CD4-positive, alpha-beta T cell treated with Interleukin-6 at 100 ng/mL for 8 hours (primary cell): ENCODE results near the gene GPANK1.
"Not testable (repeated sequence)": the region's sequence is repeated elsewhere in the genome, so short reads cannot be mapped to it uniquely, and the experiment has no call there.

Experiments used
- DNase-seq: peaks from one replicate; pipeline ENCODE4 v3.0.0-alpha.2; 2020; ENCODE audit warnings: mixed read lengths, low spot score

GPANK1 gene

DNA sequence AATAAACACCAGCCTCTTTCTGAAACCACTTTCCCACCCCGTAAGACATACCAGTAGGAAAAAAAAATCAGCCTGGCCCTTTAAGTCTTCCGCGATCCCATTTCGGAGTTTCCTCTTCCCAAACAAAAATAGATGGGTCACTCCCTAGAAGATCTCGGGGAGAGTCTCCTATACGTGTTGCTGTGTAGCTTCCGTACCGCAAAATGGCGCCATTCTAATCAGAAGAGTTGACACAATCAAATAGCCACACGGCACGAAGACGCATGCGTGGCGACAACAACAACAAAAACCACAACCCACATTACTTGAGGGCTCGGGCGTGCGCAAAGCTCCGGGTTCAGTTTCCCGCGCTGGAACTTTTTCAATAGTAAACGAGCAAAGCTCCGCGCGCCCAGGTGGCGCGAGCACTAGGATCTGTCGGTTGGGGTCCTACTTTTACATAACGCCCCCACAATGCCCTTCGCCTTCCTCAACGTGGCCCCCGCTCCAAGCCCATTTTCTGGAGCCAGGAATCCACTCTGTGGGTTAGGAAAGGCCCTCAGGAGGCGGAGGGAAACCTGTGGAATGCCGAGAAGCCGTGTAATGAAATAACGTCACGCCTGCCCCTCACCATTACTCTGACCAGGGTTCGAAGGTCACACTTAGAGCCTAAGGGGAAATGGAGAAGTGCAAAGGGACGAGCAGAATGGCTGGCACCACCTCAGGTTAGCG lies at the start of gene GPANK1:
GPANK1 (minus strand) TSS at position 208 of the 711 bp plus-strand sequence. CDS start 519 bp downstream, outside the sequence.
- DNase-seq, result peak; percentile 90

DNA sequence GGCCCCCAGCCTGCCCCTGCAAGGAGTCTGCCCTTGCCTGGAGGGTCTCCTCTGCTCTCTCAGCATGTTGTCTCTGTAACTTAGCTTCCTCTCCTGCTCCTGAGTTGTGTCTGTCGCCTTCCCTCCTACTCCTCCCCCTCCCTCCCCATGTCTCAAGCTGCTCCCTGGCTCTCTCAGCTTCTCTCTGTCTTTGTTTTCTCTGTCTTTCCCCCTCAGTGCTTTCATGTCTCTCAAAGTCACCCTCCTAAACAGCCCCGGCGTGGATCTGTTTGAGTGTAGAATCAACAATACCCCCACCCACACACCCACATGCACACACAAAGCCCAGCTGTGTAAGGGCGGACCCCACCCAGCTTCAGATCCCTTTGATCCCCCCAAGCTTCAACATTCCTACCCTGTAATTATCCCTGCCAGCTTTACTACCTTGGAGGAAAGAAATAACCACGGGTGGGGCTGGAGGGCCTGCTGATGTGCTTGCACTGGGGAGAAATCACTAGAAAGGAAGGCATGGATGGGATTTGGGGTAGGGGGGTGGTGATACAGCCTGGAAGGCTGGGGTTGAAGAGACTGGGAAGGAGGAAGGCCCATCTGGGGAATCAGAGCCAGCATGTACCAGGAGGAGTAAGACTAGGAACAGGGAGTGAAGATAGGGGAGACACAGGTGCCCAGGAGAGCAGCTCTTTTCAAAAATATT lies 49.3 kb upstream of the GPANK1 start:
- no peak for DNase-seq

DNA sequence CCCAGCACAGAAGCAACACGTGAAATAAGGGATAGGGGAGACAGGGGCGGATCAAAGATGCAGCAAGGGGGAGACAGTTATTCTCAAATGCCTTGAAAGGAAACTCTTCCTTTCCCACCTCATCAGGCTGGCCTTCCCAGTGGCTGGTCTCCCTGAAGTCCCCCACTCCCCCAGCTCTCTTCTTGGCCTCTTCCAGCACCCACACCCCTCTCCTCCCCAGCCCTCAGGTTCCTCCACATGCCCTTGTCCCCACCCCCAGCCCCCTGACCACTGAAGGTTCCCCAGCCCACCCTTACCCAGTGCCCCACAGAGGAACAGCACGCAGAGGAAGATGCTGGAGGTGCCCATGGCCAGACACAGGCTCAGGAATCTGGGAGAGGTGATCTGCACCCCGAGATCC lies 48.7 kb upstream of the GPANK1 start:
- no peak for DNase-seq

DNA sequence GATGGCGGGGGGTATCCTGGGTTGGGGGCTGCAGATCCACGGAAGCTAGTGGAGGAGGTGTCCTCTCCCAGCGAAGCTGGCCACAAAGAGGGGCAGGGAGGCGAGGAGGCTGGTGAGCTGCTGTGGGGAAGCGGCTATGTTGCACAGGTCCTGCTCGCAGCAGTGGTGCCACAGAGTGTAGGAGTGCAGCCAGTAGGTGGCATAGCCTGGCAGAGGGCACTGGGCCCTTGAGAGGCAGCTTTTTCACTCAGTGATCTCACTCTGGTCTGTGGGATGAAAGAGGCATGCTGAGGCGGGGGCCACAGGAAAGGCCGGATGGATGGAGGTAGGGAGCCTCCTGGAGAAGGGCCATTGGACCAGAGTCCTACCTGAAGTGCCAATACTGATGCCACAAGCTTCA lies 47.5 kb upstream of the GPANK1 start:
- DNase-seq, result no peak

DNA sequence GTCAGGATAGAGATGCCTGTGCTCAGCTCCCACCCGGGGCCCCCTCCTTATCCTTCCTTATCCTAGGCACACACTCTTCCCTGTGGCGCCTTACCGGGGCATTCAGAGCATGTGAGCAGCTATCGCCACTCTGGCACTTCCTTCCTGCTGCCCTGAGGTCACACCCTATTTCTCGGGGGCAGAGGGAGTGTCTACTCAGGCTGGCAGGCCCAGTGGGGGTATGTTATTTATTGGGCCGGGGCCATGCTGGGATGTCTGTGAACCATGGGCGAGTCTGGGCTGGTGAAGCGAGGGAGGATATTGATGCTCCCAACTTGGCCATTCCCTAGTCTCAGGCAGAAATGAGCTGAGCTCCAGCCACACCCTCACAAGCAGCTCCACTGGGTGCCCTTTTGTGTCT lies 46.4 kb upstream of the GPANK1 start:
- no peak for DNase-seq

DNA sequence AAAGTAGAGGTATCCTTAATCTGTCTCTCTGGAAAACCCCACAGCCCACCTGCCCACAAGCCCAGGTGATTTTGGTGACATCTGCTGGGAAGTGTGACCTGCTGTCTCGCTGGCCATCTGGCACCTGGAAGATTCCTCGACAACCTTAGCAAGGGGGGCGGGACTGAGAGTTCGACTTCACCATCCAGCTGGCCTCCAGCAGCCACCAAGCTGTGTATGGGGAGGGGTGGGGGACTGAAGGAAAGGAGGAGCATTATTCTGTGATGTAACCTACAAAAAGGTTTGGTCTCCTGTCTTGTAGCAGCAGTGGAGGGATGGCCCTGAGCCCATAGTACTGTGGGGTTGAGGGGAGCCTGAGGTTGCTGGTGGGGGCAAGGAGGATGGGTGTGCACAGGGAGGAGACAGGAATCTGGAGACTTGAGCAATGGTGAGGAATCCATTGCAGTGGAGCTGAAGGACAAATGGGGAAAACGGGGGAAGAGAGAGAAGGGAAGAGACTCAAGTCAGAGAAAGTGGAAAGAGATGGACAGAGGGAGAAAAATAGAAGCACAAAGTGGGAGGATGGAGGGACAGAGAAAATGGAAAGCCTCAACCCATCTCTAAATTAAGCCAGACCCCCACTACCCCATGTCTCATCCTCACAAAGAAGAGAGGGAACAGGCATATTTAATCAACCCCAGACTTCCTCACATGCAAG lies 45.9 kb upstream of the GPANK1 start:
- DNase-seq, result no peak

DNA sequence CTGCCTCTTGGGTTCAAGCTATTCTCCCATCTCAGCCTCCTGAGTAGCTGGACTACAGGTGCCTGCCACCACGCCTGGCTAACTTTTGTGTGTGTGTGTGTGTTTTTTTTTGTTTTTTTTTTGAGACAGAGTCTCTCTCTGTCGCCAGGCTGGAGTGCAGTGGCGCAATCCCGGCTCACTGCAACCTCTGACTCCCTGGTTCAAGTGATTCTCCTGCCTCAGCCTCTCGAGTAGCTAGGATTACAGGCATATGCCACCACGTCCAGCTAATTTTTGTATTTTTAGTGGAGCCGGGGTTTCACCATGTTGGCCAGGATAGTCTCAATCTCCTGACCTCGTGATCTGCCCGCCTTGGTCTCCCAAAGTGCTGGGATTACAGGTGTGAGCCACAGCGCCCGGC lies 44.4 kb upstream of the GPANK1 start:
- DNase-seq, result not testable (repeated sequence)

DNA sequence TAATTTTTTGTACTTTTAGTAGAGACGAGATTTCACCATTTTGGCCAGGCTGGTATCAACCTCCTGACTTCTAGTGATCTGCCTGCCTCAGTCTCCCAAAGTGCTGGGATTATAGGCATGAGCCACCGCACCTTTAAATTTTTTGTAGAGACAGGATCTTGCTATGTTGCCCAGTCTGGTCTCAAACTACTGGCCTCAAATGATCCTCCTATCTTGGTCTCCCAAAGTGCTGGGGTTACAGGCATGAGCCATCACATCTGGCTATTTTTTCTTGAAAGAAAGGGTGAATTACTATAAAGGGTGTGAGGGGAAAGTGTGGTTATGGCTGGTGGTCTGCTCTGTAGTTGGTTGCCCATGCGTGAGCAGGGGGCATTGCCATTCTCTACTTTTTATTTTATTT lies 43.4 kb upstream of the GPANK1 start:
- no peak for DNase-seq

DNA sequence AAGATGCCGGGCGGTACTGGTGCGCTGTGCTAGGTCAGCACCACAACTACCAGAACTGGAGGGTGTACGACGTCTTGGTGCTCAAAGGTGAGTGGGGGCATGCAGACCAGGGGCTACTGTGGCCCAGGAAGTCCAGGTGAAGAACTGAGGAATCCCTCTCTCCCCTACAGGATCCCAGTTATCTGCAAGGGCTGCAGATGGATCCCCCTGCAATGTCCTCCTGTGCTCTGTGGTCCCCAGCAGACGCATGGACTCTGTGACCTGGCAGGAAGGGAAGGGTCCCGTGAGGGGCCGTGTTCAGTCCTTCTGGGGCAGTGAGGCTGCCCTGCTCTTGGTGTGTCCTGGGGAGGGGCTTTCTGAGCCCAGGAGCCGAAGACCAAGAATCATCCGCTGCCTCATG lies 42.9 kb upstream of the GPANK1 start:
- no peak for DNase-seq

DNA sequence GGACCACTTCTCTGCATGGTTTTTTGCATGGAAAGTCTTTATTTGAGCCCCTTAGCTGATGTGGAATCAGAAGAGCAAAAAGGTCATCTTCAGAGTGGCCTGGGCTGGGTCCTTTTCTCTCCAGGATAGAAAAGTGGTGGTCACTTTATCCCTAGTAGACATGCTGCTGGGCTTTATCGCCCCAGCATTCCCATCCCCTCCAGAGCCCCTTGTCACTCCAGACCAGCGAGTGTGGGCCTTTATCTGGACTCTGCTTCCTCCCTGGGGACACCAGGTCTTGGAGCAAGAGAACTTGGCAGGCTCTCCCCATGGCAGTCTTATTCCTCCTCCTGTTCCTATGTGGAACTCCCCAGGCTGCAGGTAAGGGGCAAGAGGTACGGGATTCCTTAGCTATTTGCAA lies 41.8 kb upstream of the GPANK1 start, which contains the start of gene LY6G6F:
LY6G6F (plus strand) TSS at position 268 of the 400 bp plus-strand sequence; CDS start at position 309, 41 bp downstream.
- DNase-seq, result no peak

DNA sequence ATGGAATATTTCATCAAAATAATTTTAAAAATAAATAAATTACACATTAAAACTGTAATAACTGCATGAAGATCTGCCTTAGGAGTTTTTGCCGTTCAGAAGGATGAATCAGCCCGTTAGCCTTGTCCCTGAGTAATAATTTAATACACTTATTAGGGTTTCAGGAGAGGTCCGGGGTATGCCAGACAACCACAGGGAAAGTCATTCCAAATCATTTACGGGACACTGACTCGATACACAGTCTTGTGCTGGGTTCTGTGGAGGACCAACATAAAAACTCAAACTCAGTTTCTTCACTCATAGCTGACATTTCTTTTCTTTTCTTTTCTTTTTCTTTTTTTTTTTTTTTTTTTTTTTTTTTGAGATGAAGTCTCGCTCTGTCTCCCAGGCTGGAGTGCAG lies 41.1 kb upstream of the GPANK1 start:
- DNase-seq, result no peak

DNA sequence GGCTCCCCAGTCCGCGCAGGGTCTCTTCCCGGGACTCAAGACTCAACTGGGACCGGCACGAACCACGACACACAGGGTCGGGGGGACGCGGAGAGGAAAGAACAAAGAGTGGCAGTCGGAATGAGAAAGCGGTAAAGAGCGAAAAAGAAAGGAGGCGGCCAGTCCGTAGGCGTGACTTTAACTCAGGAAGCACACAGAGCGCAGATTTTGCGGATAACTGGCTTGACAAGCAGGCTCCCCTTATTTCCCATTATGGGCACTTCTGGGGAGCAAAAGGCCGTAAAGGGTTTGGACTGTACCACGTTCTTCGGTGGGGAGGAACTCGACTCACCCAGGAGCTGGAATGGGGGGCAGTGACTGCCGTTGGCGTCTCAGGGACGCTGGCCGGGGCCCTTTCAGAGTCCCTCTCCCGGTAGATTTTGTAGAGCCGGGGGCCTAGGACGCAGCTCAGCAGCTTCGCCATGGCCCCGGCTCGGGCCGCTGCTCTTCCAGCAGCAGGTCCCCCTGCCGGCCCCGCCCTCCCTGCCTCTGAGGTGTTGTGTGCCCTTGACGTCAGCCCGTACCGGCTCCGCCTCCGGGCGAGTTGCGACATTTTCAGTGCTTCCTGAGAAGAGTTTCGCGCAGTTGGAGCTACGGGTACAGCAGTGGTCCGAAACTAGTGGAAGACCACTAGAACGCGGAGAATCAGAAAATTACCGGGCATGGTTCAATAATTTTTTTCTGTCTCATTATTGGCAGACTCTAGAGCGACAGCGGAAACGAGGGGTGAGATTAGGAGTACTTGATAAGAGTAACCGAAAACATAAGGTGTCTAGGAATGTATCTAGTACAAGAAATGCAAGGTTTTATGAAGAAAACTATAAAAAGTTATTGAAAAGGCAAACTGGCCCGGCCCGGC lies 38.3 kb upstream of the GPANK1 start, which contains the start of gene ABHD16A:
ABHD16A (minus strand) TSS at position 506 of the 898 bp plus-strand sequence; CDS start at position 463, 43 bp downstream.
- peak; percentile 98 for DNase-seq

DNA sequence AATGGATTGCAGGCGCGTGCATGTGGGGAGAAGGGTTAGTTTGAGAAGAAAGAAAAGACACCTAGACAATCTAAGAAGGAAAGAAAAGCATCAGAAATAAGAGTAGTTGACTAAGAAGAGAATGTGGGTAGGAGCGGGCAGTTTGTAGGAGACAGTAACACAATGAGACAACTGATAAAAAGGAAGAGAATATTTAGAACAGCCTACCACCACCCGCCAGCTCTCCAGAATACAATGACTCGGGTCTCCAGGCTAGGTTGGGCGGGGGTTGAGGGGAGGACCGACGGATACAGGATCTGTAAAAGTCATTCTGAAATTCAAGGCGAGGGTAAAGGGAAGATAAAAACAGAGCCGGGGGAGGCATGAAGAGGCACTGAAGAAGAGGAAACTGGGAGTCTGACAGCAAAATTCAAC lies 37.6 kb upstream of the GPANK1 start:
- no peak for DNase-seq

DNA sequence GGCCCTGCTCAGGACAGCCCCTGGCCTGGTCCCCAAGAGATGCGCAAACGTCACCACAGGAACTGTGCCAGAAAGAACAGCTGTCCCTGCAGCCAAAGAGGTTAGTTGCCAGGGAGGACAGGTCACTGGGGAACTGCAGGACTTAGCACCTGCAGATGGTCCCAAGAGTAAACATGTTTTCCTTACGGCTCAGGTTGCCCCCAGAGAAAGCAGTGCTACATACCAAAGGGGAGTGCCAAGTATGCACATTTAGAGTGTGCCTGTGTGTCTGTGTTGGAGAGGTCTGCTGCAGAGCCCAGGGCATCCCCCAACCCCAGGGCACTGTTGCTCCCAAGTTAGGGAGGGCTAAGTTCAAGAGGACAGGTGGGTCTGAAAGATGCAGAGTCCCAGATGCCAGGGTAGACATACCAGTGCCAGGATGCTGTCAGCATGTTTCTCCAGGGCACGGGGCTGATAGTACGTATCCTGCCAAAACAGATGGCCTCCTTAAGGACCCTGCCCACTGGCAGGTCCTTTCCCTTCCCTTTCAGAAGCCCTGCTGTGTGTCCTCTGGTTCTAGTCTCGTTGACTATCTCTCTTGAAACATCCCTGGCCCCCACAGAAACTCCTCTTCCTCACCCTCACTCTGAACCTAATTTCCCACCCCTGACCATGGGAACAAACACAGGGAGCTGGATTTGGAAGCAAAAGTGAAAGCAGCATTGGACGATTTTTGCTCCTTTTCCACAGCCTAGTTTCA lies 37.0 kb upstream of the GPANK1 start:
- no peak for DNase-seq

DNA sequence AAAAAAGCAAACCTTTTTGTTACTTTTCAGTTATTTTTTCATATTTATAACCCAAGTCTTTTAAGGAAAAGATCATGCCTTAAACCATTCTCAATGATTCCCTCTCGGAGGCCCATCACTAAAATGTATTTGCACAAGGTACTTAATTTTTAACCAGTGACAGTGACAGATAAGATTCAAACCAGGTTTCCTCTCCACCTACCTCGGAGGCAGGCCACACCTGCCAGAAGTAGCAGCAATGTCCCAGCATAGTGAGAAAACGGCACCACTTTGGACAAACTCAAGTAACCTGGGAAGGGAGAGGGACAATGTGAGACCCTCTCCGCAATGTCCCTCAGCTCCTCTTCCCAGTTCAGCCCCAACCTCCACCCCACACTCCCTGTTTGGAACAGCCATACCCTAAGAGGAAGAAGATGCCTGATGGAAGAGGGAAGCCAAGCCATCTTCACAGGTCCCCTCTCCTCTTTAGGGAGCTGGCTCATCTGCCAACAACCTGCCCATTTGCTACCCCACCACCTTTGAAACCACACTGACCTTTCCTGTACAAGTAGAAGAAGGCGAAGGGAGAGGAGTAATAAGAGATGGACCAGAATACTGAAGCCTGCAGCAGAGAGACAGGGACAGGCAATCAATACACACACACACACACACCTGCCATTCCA lies 36.1 kb upstream of the GPANK1 start:
- no peak for DNase-seq

DNA sequence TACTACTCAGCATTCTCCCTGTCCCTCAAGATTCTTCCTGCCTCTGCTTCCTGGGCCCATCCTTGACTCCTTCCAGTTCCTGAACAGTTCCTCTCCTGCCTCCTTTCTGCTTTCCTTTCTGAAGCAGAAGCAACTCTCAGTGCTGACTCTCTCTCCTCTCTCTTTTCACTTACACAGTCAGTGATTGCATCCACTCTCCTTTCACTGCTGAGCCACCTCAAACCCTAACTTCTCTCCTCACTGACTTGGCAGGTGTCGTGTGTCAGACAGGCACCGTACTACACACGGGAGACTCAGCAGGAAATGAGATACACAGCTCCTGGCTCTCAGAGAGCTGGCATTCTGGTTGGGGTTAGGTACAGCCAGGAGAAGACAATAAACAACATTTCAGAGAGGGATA lies 32.8 kb upstream of the GPANK1 start:
- no peak for DNase-seq

DNA sequence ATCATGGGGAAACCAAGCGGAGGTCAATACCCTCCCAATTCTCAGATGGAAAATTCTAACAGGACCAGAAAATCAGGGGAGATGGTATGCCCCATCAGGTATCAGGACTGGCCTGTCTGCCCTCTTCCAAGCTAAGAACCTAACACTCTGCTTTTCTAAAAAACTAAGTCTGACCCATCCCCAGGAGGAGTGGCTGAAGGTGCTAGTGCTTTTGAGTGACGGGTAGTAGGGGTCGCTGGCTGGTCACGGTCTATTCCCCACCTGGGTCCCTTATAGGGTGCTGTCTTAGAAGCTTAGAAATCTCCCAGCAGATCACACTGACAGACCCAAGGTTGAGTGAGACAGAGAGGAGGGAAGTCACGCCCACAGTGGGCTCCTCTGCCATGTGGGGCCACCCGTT lies 28.7 kb upstream of the GPANK1 start:
- no peak for DNase-seq

DNA sequence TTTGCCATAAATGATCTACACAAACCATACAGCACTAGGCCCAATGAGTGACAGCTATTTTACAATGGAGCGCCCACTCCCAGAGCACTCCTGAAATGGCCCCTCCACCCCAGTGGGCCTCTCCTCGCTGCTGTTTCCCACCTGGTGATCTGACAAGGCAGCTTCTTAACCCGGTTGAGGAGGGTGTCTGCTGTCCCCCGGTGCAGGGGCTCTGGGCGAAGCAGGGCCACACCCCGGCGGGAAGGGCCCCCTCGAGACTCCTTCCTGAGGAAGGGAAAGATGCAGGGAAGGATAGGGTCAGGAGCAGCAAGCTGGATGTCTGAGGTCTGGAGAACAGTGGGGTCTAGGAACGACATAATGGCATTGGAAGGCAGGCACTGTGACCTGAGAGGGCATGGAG lies 28.1 kb upstream of the GPANK1 start:
- no peak for DNase-seq

DNA sequence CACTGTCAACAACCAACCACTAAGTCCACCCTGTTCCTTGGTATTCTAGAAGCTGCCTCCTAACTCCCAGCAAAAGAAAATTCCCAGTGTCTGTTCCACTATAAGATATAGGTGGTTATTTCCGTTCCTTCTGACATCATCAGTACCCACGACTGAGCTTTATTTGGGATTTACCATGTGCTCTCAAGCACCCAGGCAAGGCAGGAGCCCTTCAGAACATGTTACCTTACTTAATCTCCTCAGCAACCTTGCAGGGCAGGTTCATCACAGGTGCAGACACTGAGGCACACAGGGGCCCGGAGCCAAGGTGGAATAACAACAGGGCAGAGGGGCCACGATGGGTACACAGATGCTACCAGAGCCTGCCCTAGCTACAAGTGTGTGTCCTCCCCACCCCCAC lies 27.6 kb upstream of the GPANK1 start:
- DNase-seq, result no peak

DNA sequence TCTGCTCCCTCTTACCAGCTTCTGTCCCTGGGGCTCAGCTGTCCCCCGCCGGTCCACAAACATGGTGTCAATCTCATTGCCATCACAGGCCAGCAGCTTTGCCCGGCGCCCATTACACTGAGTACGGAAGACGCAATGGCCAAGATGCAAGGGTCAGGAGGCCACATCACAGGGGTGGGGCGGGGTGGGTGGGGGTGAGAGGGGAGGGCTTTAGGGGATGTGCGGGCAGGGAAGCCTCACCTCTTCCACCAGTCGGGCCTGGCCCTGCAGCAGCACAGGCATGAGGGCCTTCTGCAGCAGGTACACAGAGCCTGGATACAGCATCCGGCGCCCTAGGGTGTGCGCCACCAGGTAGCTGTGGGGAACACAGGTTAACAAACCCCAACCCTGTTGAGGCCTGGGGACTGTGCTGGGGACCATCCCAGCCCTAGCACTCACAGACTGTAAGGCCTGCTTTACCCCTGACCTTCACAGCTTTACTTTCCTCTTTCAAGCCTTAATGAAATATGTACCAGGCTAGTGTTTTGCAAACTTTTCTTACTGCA lies 26.8 kb upstream of the GPANK1 start:
- DNase-seq, result no peak
